ENCODE measurements around the gene DYRK3. TPM values are rescaled to one million over a fixed set of nuclear protein-coding genes. Genes with fewer than 3 reads are reported as not detected.

Gene DYRK3
- polyA plus RNA-seq, 1 donor (not counting 4 experiments of a cell fraction or from before 2014, with no cell fraction given), result 15.0 TPM

DNA sequence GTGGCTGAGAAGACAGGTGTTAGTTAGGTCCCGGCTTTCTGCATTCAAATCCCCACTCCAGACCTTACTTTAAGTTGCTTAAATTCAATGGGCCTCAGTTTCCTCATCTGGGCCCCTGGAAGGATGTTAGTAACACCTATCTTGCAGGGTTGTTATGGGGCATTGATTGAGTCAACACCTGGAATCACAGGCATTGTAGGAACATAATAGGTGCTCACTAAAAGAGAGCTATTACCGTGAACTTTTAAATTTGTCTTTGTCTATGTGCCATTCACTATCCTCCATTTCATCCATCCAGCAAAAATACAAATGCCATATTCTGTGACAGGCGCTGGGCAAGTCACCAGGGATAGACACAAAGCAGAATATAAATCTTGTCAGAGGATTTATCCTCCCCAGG, 38.9 kb downstream of the DYRK3 start:
- TF ChIP-seq, protein P1, sequence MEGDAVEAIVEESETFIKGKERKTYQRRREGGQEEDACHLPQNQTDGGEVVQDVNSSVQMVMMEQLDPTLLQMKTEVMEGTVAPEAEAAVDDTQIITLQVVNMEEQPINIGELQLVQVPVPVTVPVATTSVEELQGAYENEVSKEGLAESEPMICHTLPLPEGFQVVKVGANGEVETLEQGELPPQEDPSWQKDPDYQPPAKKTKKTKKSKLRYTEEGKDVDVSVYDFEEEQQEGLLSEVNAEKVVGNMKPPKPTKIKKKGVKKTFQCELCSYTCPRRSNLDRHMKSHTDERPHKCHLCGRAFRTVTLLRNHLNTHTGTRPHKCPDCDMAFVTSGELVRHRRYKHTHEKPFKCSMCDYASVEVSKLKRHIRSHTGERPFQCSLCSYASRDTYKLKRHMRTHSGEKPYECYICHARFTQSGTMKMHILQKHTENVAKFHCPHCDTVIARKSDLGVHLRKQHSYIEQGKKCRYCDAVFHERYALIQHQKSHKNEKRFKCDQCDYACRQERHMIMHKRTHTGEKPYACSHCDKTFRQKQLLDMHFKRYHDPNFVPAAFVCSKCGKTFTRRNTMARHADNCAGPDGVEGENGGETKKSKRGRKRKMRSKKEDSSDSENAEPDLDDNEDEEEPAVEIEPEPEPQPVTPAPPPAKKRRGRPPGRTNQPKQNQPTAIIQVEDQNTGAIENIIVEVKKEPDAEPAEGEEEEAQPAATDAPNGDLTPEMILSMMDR (optimal IDR thresholded peaks at IDR 0.05 in 1 of 3, IDR thresholded peaks at IDR 0.05 in 1 of 3, conservative IDR thresholded peaks at IDR 0.05 in 1 of 3; ENCODE audit: extremely low read depth in 1 of 3, insufficient read depth in 2 of 3, low read length in 3 of 3), result no peak
- H3K79me2 ChIP-seq (ENCODE audit: control insufficient read depth, insufficient read depth, low read length), result no peaks in the 10 kb centered on the region
- peaks cover 25% of the 10 kb centered on the region for H3K4me1 ChIP-seq (ENCODE audit: control insufficient read depth, extremely low read depth, insufficient read depth, low read length)
- peak overlapping the region; percentile 66 for H3K4me2 ChIP-seq (ENCODE audit: control insufficient read depth, extremely low read depth, insufficient read depth, low read depth, low read length)
- peak overlapping the region; percentile 85 for H3K27ac ChIP-seq (ENCODE audit: control insufficient read depth, insufficient read depth, low read length)
- no peak for FAIRE-seq
- no peaks in the 10 kb centered on the region for H3K9me3 ChIP-seq (ENCODE audit: control insufficient read depth, low read depth, low read length)
- DNase-seq (ENCODE audit: low read depth, low spot score), result no peak
- H2AFZ ChIP-seq (ENCODE audit: control insufficient read depth, low read length), result no peak overlapping the region
- dilution Hi-C loops (cut with MboI; ENCODE audit: extremely low pct_ligation_motif_present, low sequenced_read_pairs), result no loop called here
- no peaks in the 10 kb centered on the region for H4K20me1 ChIP-seq (ENCODE audit: control insufficient read depth, extremely low read depth, insufficient read depth, low read length)
- no peaks in the 10 kb centered on the region for H3K9me1 ChIP-seq (ENCODE audit: control insufficient read depth, extremely low read depth, insufficient read depth, low read length)
- no peak overlapping the region for H3K4me3 ChIP-seq (ENCODE audit: control insufficient read depth in 2 of 3, extremely low read depth in 1 of 3, insufficient read depth in 2 of 3, low read depth in 1 of 3, low read length in 3 of 3)
- peak overlapping the region; percentile 65 for H3K9ac ChIP-seq (ENCODE audit: control insufficient read depth, extremely low read depth, insufficient read depth, low read length)
- H3K36me3 ChIP-seq (ENCODE audit: control insufficient read depth in 2 of 2, extremely low read depth in 1 of 2, insufficient read depth in 2 of 2, low read length in 2 of 2), result no peaks in the 10 kb centered on the region
- no peaks in the 10 kb centered on the region for H3K27me3 ChIP-seq (ENCODE audit: control insufficient read depth, extremely low read depth, insufficient read depth, low read length)

GRCh38 chr1:206674745-206675175, 39.4 kb downstream of the DYRK3 start:
- H3K4me3 ChIP-seq (ENCODE audit: control insufficient read depth in 2 of 3, extremely low read depth in 1 of 3, insufficient read depth in 2 of 3, low read depth in 1 of 3, low read length in 3 of 3), result no peak overlapping the region
- TF ChIP-seq, protein P1 (optimal IDR thresholded peaks at IDR 0.05 in 1 of 3, IDR thresholded peaks at IDR 0.05 in 1 of 3, conservative IDR thresholded peaks at IDR 0.05 in 1 of 3; ENCODE audit: extremely low read depth in 1 of 3, insufficient read depth in 2 of 3, low read length in 3 of 3), result no peak
- TF ChIP-seq EZH2 (IDR thresholded peaks at IDR 0.05; ENCODE audit: low read length), result no peak
- FAIRE-seq, result peak; percentile 90
- H2AFZ ChIP-seq (ENCODE audit: control insufficient read depth, low read length), result peak overlapping the region; percentile 75
- H3K79me2 ChIP-seq (ENCODE audit: control insufficient read depth, insufficient read depth, low read length), result no peaks in the 10 kb centered on the region
- no peaks in the 10 kb centered on the region for H3K9me3 ChIP-seq (ENCODE audit: control insufficient read depth, low read depth, low read length)
- H4K20me1 ChIP-seq (ENCODE audit: control insufficient read depth, extremely low read depth, insufficient read depth, low read length), result no peaks in the 10 kb centered on the region
- H3K27me3 ChIP-seq (ENCODE audit: control insufficient read depth, extremely low read depth, insufficient read depth, low read length), result no peaks in the 10 kb centered on the region
- H3K4me1 ChIP-seq (ENCODE audit: control insufficient read depth, extremely low read depth, insufficient read depth, low read length), result peaks cover 25% of the 10 kb centered on the region
- no peaks in the 10 kb centered on the region for H3K9me1 ChIP-seq (ENCODE audit: control insufficient read depth, extremely low read depth, insufficient read depth, low read length)
- H3K36me3 ChIP-seq (ENCODE audit: control insufficient read depth in 2 of 2, extremely low read depth in 1 of 2, insufficient read depth in 2 of 2, low read length in 2 of 2), result no peaks in the 10 kb centered on the region
- dilution Hi-C loops (cut with MboI; ENCODE audit: extremely low pct_ligation_motif_present, low sequenced_read_pairs), result no loop called here
- peak overlapping the region; percentile 65 for H3K9ac ChIP-seq (ENCODE audit: control insufficient read depth, extremely low read depth, insufficient read depth, low read length)
- DNase-seq (ENCODE audit: low read depth, low spot score), result peak; percentile 58
- H3K4me2 ChIP-seq (ENCODE audit: control insufficient read depth, extremely low read depth, insufficient read depth, low read depth, low read length), result peak overlapping the region; percentile 66
- peak overlapping the region; percentile 85 for H3K27ac ChIP-seq (ENCODE audit: control insufficient read depth, insufficient read depth, low read length)

Measured in keratinocyte (primary cell).